Measurements from ENCODE around the gene PLXDC2. TPM values are rescaled to one million over a fixed set of nuclear protein-coding genes. Genes with fewer than 3 reads are reported as not detected.

Gene PLXDC2
- total and polyA plus RNA-seq, 10 donors: 1.8 to 50.4 (median 29.7) TPM

DNA sequence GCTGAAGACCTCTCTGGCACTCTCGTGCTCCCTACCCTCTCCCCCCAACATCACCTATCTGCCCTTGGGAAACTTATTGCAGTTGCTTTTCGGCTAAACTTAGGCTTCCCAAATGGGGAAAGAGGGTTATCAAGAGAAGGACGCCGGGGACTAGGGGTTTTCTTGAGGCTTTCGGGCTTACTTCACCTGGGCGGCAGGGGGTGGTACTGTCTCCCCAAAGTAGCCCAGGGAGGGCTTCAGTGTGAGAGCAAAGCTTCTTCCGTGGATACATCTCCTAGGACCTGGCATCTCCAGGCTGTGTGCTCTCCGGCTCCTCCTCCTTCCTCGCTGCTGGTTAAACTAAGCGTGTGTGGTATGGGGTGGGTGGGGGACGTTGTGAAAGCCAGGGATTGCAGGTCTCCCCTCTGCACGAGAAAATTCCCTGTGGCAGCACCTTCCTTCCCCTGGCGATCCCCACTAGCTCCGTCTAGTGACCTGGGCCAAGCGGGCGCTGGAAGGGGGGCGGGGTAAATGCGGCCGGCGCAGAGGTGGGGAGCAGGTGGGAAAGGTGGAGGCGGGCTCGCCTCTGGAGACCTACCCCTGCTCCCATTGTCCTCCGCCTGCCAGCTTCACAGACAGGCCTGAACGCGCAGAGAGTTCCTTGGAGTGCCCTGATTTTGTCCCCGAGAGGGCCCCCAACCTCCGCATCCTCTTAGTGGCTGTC, 1.1 kb downstream of the PLXDC2 start:
- intact Hi-C loops (cut with DNase I; ENCODE audit: low total_unique reads): loop anchor here (10.0 kb wide), 1 partner anchor 947 kb away; no protein-coding TSS in a partner anchor
- DNase-seq: peak; percentile 77
- H3K27ac ChIP-seq: peak overlapping the region; percentile 62 to 89 (median 88)

DNA sequence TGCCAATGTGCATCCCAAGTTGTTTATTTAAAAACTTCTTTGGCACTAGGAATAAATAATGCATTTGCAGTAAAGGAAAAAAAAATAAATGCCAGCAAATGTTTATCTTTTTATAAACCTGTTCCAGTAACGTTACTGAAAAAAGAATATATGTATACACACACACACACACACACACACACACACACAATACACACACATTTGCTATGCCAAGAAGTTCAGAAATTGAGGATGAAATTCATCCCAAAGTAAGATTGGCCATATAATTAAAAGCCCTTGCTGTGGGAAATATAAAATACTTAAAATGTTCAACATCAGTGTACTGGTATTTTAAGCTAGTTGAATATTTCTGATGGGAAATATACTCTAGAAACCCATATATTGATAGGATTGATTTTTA, 2.6 kb downstream of the PLXDC2 start:
- Histone ChIP-seq H3K4me3 (peak overlapping the region in 7 of 8 donors; percentile 13 to 79 (median 64)), H3K4me1 (peaks cover 0 to 64% (median 17%) of the 10 kb centered on the region in 6 donors), H3K9me3 (no peaks in the 10 kb centered on the region), H3K27ac (peak overlapping the region in 6 of 8 donors; percentile 5 to 89 (median 18)), H3K36me3 (no peaks in the 10 kb centered on the region), H3K27me3 (replicated peaks in 1 of 7) (peaks cover 0 to 46% (median 16%) of the 10 kb centered on the region in 7 donors)
- TF ChIP-seq CTCF (IDR thresholded peaks at IDR 0.05 in 8 of 11, conservative IDR thresholded peaks at IDR 0.05 in 3 of 11) (no peak), POLR2A (IDR thresholded peaks at IDR 0.05) (no peak), POLR2AphosphoS5 (IDR thresholded peaks at IDR 0.05) (no peak)
- WGBS, 5 donors: 23 to 73% (median 45%) methylated on average over 1 of the region's 1 CpG
- intact Hi-C loops (cut with DNase I; ENCODE audit: low total_unique reads): loop anchor here (10.0 kb wide), 1 partner anchor 946 kb away; no protein-coding TSS in a partner anchor
- no peak for DNase-seq

More for the DNA sequence above, 1.1 kb downstream of the PLXDC2 start:
- H3K4me3 ChIP-seq: peak overlapping the region; percentile 57 to 79 (median 65)
- H3K36me3 ChIP-seq: no peaks in the 10 kb centered on the region
- H3K9me3 ChIP-seq: no peaks in the 10 kb centered on the region
- 1 to 6% (median 2%) methylated on average over 17 to 27 of the region's 27 CpGs for WGBS, 5 donors
- TF ChIP-seq POLR2AphosphoS5 (IDR thresholded peaks at IDR 0.05) (peak in 1 of 3 donors; percentile 29), CTCF (IDR thresholded peaks at IDR 0.05 in 8 of 11, conservative IDR thresholded peaks at IDR 0.05 in 3 of 11) (no peak)
- H3K27me3 ChIP-seq (replicated peaks in 1 of 7): peaks cover 0 to 48% (median 16%) of the 10 kb centered on the region in 7 donors
- H3K4me1 ChIP-seq: peaks cover 0 to 64% (median 17%) of the 10 kb centered on the region in 6 donors

DNA sequence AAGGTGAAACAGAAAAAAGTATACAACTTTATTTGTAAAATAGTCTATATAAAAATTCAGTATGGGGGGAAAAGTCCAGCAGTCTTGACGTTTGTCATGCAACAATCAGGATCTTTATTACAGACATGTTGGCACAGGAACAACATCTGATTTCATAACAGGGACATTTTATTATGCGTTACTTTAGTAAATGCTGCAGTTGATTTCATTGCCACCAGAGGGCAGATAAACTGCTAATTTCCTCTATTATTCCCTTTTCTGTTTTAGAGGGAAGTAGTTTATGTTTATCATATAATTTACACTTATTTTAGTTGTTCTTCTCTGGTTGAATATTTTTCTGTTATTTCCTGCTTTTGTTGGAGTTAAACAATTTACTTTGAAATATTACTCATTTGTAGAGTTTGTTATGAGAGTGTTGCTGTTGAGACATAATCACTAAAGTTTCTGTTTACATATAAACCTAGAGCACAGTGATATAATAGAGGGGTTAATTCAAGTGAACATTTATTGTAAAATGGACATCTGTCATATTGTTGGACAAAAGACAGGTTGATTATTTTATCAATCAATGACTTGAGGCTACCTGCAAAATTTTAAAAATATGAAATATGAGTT, 3.3 kb downstream of the PLXDC2 start:
- H3K27me3 ChIP-seq (replicated peaks in 1 of 7): peaks cover 0 to 40% (median 16%) of the 10 kb centered on the region in 7 donors
- H3K27ac ChIP-seq: peak overlapping the region in 6 of 8 donors; percentile 4 to 89 (median 18)
- intact Hi-C loops (cut with DNase I; ENCODE audit: low total_unique reads): loop anchor here (10.0 kb wide), 1 partner anchor 945 kb away; no protein-coding TSS in a partner anchor
- WGBS, 5 donors: 1 to 2% (median 2%) methylated on average over 2 of the region's 2 CpGs
- H3K9me3 ChIP-seq: no peaks in the 10 kb centered on the region
- H3K36me3 ChIP-seq: no peaks in the 10 kb centered on the region
- TF ChIP-seq POLR2A (IDR thresholded peaks at IDR 0.05) (no peak), POLR2AphosphoS5 (IDR thresholded peaks at IDR 0.05) (no peak), CTCF (IDR thresholded peaks at IDR 0.05 in 8 of 11, conservative IDR thresholded peaks at IDR 0.05 in 3 of 11) (peak; percentile 56 to 86 (median 76))
- H3K4me1 ChIP-seq: peaks cover 0 to 64% (median 15%) of the 10 kb centered on the region in 6 donors
- no peak for DNase-seq
- H3K4me3 ChIP-seq: peak overlapping the region in 4 of 8 donors; percentile 11 to 79 (median 60)
